ENCODE data around the gene LIX1L. TPM values are rescaled to one million over a fixed set of nuclear protein-coding genes. Genes with fewer than 3 reads are reported as not detected.

The LIX1L gene
- total RNA-seq, 4 donors from 2014 or later: 37.1 to 108 (median 75.4) TPM

GRCh38 chr1:145962157-145963102, 4.6 kb upstream of the LIX1L start:
- peaks cover 0 to 3% of the 10 kb centered on the region in 2 donors for H3K36me3 ChIP-seq
- intact Hi-C loops (cut with DNase I; ENCODE audit: low total_unique reads): loop anchor here (2.0 kb wide), 1 partner anchor 44 kb away; the partner anchor contains the start of gene PEX11B
- DNase-seq: peak in 1 of 2 donors; percentile 64
- no peaks in the 10 kb centered on the region for H3K27me3 ChIP-seq
- peak in 1 of 2 donors; percentile 9 for ATAC-seq
- H3K4me3 ChIP-seq: peak overlapping the region; percentile 69 to 82 (median 73)
- peak overlapping the region; percentile 88 to 99 (median 96) for H3K27ac ChIP-seq
- no peaks in the 10 kb centered on the region for H3K9me3 ChIP-seq
- H3K4me1 ChIP-seq: peaks cover 41 to 45% of the 10 kb centered on the region in 2 donors
- TF ChIP-seq POLR2A (IDR thresholded peaks at IDR 0.05) (peak; percentile 51 to 55), CTCF (IDR thresholded peaks at IDR 0.05 in 4 of 5, conservative IDR thresholded peaks at IDR 0.05 in 1 of 5) (no peak)
- in situ Hi-C loops (cut with MboI; ENCODE audit: low sequenced_read_pairs in 4 of 4): no loop called here

- Histone ChIP-seq H3K27me3 (no peaks in the 10 kb centered on the region), H3K9me3 (no peaks in the 10 kb centered on the region), H3K4me3 (peak overlapping the region; percentile 69 to 82 (median 73)), H3K36me3 (no peaks in the 10 kb centered on the region), H3K4me1 (peaks cover 45 to 46% of the 10 kb centered on the region in 2 donors), H3K27ac (peak overlapping the region; percentile 88 to 99 (median 96))
- in situ Hi-C loops (cut with MboI; ENCODE audit: low sequenced_read_pairs in 4 of 4) (no loop called here), intact Hi-C loops (cut with DNase I; ENCODE audit: low total_unique reads) (loop anchor here (2.0 kb wide), 1 partner anchor 43 kb away; the partner anchor contains the start of gene PEX11B)
- TF ChIP-seq POLR2A (IDR thresholded peaks at IDR 0.05) (no peak), CTCF (IDR thresholded peaks at IDR 0.05 in 4 of 5, conservative IDR thresholded peaks at IDR 0.05 in 1 of 5) (no peak)
- DNase-seq (peak in 1 of 2 donors; percentile 66), ATAC-seq (no peak)
Observed at GRCh38 chr1:145961425-145962156, 3.8 kb upstream of the LIX1L start.

GRCh38 chr1:145961109-145961424, 3.2 kb upstream of the LIX1L start:
- in situ Hi-C loops (cut with MboI; ENCODE audit: low sequenced_read_pairs in 4 of 4) (no loop called here), intact Hi-C loops (cut with DNase I; ENCODE audit: low total_unique reads) (no loop called here)
- Histone ChIP-seq H3K4me3 (peak overlapping the region; percentile 69 to 82 (median 73)), H3K9me3 (no peaks in the 10 kb centered on the region), H3K4me1 (peaks cover 50 to 51% of the 10 kb centered on the region in 2 donors), H3K27ac (peak overlapping the region; percentile 88 to 99 (median 96)), H3K36me3 (no peaks in the 10 kb centered on the region), H3K27me3 (no peaks in the 10 kb centered on the region)
- ATAC-seq (no peak), DNase-seq (no peak)
- no peak for TF ChIP-seq CTCF (IDR thresholded peaks at IDR 0.05 in 4 of 5, conservative IDR thresholded peaks at IDR 0.05 in 1 of 5)
- TF ChIP-seq POLR2A (IDR thresholded peaks at IDR 0.05): no peak

- no peaks in the 10 kb centered on the region for H3K9me3 ChIP-seq
- peak; percentile 11 to 14 for ATAC-seq
- intact Hi-C loops (cut with DNase I; ENCODE audit: low total_unique reads) (no loop called here), in situ Hi-C loops (cut with MboI; ENCODE audit: low sequenced_read_pairs in 4 of 4) (no loop called here)
- TF ChIP-seq POLR2A (IDR thresholded peaks at IDR 0.05) (peak; percentile 82 to 90), CTCF (IDR thresholded peaks at IDR 0.05 in 4 of 5, conservative IDR thresholded peaks at IDR 0.05 in 1 of 5) (peak in 3 of 5 experiments; percentile 12 to 45 (median 43))
- no peaks in the 10 kb centered on the region for H3K27me3 ChIP-seq
- no peaks in the 10 kb centered on the region for H3K36me3 ChIP-seq
- H3K4me3 ChIP-seq: peak overlapping the region; percentile 69 to 82 (median 73)
- peaks cover 53 to 56% of the 10 kb centered on the region in 2 donors for H3K4me1 ChIP-seq
- H3K27ac ChIP-seq: peak overlapping the region; percentile 88 to 99 (median 96)
- peak; percentile 65 to 80 for DNase-seq
Observed at GRCh38 chr1:145960468-145961108, 2.8 kb upstream of the LIX1L start.
